Nephron (organoid): ENCODE results near the gene MFNG.

Experiments
- H3K27ac Mint-ChIP-seq, 3 experiments: 2 replicates each; pipeline ENCODE4 v1.8.0; 2020; ENCODE audit warnings: mixed read lengths in 3 of 3, mild to moderate bottlenecking in 2 of 3, moderate library complexity in 1 of 3
- H3K27me3 Mint-ChIP-seq: 2 replicates; pipeline ENCODE4 v1.8.0; 2021; ENCODE audit warnings: low read depth, mild to moderate bottlenecking, moderate library complexity, mixed read lengths
- H3K36me3 Mint-ChIP-seq: 2 replicates; pipeline ENCODE4 v1.8.0; 2020; ENCODE audit warnings: low read depth, mixed read lengths
- H3K4me1 Mint-ChIP-seq: 2 replicates; pipeline ENCODE4 v1.8.0; 2020; ENCODE audit warnings: mixed read lengths
- H3K4me3 Mint-ChIP-seq, 3 experiments: 2 replicates each; pipeline ENCODE4 v1.8.0; 2020; ENCODE audit warnings: mild to moderate bottlenecking in 3 of 3, mixed read lengths in 3 of 3, moderate library complexity in 2 of 3
- H3K9me3 Mint-ChIP-seq: 2 replicates; pipeline ENCODE4 v1.8.0; 2020; ENCODE audit warnings: mixed read lengths
- TF ChIP-seq, protein P1 (sequence below), 3 experiments: fragments of 200-600 bp; sonication (generic); IDR thresholded peaks; one replicate each; pipeline ENCODE4 v1.5.0; 2021; ENCODE audit warnings: antibody characterized with exemption in 3 of 3; ENCODE audit not compliant: unreplicated experiment in 3 of 3

MFNG gene

DNA sequence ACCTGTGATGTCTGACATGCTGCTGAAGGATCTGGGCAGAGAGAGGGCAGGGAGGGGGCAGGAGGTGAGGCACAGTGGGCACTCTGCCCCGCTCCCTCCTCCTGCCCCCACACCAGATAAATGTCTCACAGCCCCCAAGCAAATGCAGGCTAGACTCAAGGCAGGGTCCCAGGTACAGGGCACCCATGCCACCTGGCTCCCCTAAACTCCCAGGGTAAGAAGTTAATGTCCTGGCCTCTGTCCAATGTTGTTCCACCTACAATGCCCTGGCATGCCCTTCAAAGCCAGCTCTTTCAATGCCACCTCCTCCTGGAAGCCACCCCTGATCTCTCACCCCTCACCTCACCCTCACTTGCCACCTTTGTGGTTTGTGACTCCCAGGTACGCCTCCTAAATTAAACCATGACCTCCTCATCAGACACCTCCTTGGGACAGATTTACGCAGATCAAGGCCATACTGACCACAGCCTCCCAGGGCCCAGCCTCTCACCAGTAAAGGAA lies 17.0 kb upstream of the MFNG start:
- TF ChIP-seq, protein P1, sequence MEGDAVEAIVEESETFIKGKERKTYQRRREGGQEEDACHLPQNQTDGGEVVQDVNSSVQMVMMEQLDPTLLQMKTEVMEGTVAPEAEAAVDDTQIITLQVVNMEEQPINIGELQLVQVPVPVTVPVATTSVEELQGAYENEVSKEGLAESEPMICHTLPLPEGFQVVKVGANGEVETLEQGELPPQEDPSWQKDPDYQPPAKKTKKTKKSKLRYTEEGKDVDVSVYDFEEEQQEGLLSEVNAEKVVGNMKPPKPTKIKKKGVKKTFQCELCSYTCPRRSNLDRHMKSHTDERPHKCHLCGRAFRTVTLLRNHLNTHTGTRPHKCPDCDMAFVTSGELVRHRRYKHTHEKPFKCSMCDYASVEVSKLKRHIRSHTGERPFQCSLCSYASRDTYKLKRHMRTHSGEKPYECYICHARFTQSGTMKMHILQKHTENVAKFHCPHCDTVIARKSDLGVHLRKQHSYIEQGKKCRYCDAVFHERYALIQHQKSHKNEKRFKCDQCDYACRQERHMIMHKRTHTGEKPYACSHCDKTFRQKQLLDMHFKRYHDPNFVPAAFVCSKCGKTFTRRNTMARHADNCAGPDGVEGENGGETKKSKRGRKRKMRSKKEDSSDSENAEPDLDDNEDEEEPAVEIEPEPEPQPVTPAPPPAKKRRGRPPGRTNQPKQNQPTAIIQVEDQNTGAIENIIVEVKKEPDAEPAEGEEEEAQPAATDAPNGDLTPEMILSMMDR (IDR thresholded peaks at IDR 0.05; ENCODE audit: unreplicated experiment in 3 of 3) = no peak
- H3K27me3 Mint-ChIP-seq = peaks cover 4% of the 10 kb centered on the region
- H3K36me3 Mint-ChIP-seq = peaks cover 34% of the 10 kb centered on the region
- H3K4me1 Mint-ChIP-seq = peaks cover 34% of the 10 kb centered on the region
- H3K4me3 Mint-ChIP-seq = peak overlapping the region in 1 of 3 experiments; percentile 39
- H3K27ac Mint-ChIP-seq = peak overlapping the region; percentile 59 to 89 (median 74)
- no peaks in the 10 kb centered on the region for H3K9me3 Mint-ChIP-seq

- Mint-ChIP-seq H3K27me3 (peaks cover 4% of the 10 kb centered on the region), H3K9me3 (no peaks in the 10 kb centered on the region), H3K36me3 (peaks cover 31% of the 10 kb centered on the region), H3K27ac (peak overlapping the region; percentile 98 to 100 (median 99)), H3K4me3 (no peak overlapping the region), H3K4me1 (peaks cover 40% of the 10 kb centered on the region)
- TF ChIP-seq, protein P1 (IDR thresholded peaks at IDR 0.05; ENCODE audit: unreplicated experiment in 3 of 3) = no peak
These were observed 16.4 kb upstream of the MFNG start for GRCh38 chr22:37502342-37503182.

DNA sequence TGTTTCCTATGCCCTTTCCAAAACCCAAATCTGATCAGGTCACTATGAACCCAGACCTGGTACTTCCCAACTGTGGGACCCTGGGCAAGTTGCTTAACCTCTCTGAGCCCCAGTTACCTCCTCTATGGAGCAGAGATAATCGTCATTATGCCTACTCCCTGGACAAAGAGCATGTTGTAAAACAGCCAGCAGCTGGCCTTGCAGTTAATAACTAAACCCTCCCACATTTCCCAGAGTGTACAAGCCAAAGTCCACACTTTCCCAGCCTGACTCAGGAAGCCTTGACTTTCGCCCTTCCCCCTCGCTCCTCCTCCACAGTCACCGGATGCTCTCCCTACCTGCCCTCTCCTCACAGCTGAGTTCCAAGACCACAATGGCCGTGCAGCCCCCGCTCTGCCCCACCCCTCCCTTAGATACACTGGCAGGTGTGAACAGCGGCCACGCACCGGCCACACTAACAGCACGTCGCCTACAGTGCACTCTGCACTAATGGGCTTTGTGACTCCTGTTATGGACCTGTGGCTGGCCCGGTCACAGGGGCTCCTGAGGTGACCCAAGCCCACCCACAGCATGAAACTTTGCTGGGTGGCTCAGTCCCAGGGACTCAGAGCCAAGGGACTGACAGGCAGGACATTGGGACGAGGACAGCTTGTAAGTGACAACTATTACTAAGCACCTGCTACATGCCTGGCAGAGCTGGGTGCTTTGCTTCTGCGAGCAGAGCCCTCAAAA lies 15.6 kb upstream of the MFNG start:
- Mint-ChIP-seq H3K27ac (peak overlapping the region; percentile 98 to 100 (median 99)), H3K36me3 (peaks cover 36% of the 10 kb centered on the region), H3K27me3 (peaks cover 6% of the 10 kb centered on the region), H3K4me1 (peaks cover 47% of the 10 kb centered on the region), H3K4me3 (peak overlapping the region; percentile 76 to 85 (median 82)), H3K9me3 (no peaks in the 10 kb centered on the region)
- TF ChIP-seq, protein P1 (IDR thresholded peaks at IDR 0.05; ENCODE audit: unreplicated experiment in 3 of 3) = no peak

DNA sequence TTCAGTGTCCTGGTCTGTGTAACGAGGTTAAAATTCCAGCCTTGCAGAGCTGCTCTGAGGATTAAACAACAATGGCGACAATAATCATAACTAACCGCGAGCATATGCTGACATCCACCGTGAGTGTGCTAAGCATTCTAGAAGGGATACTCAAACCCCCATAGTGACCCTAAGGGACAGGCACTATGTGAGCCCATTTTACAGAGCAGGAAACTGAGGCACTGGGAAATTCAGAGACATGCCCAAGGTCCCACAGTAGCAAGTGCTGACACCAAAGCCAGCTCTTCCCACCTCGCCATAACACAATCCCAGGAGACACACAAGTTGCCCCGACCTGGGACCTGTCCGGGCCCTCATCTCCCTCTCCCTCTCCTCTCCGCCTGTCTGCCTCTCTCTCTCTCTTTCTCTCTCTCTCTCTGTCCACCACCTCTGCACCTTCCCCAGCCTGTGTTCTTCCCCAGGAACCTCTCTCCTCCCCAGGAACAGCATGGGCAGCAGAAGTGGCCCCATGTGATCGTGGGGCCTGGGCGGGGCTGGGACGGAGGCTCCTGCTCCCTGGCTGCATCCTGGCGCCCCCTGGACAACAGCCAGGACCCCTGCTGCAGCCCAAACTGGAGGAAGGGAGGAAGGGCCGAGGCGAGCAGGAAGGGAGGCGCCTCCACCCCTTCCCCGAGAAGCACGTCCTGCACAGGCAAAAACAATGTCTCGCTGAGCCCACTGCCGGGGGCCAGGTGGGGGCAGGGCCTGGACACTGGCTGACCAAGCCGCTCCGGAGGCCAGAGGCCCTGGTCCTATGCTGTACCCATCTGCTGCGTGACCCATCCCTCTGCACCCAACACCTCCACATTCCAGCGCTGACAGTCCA lies 14.8 kb upstream of the MFNG start:
- TF ChIP-seq, protein P1 (IDR thresholded peaks at IDR 0.05; ENCODE audit: unreplicated experiment in 3 of 3) = no peak
- peak overlapping the region; percentile 98 to 100 (median 99) for H3K27ac Mint-ChIP-seq
- H3K4me1 Mint-ChIP-seq = peaks cover 50% of the 10 kb centered on the region
- H3K27me3 Mint-ChIP-seq = peaks cover 6% of the 10 kb centered on the region
- H3K4me3 Mint-ChIP-seq = peak overlapping the region; percentile 76 to 85 (median 82)
- H3K36me3 Mint-ChIP-seq = peaks cover 39% of the 10 kb centered on the region
- no peaks in the 10 kb centered on the region for H3K9me3 Mint-ChIP-seq

DNA sequence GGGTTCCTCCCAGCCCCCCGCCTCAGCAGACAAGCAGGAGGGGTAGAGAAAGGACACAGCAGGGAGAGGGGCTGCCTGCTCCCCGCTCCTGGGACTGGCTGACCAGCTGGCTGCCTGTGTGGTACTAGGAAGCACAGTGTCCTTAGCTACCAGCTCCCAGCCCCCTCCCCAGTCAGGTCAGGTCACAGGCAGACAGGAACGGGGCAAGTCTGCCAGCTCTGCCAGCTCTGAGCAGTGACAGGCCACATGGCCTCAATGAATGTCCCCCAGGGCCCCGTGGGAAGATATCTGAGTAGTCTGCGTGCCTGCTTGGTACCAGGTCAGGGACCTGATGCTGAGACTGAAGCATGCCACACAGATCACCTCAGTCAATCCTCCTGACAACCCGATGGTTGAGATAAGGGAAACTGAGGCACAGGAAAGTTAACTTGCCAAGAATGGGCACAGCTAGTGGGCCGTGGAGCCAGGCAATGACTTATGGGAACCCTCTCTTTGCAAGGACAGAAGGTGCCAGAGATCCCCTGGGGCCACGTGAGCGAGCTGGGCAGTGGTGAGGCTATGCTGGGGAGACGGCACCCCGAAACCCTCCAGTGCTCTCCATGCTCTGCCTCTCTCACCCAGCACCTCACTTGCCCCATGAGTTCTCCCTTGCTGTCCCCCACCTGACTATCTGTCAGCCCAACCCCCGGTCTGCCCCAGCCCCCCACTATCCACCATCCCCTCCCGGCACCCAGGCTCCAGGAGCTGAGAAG lies 13.8 kb upstream of the MFNG start:
- Mint-ChIP-seq H3K4me3 (no peak overlapping the region), H3K9me3 (no peaks in the 10 kb centered on the region), H3K4me1 (peaks cover 50% of the 10 kb centered on the region), H3K27me3 (peaks cover 6% of the 10 kb centered on the region), H3K36me3 (peaks cover 43% of the 10 kb centered on the region), H3K27ac (peak overlapping the region; percentile 51 to 100 (median 82))
- TF ChIP-seq, protein P1 (IDR thresholded peaks at IDR 0.05; ENCODE audit: unreplicated experiment in 3 of 3) = no peak
